ENCODE data around the gene SPIRE1. TPM values are rescaled to one million over a fixed set of nuclear protein-coding genes. Genes with fewer than 3 reads are reported as not detected.
A peak's percentile ranks its signal among the peaks of the same experiment; 100 is the strongest.

The SPIRE1 gene
- total RNA-seq, 6 donors from 2014 or later, result 33.9 to 76.7 (median 59.6) TPM

DNA sequence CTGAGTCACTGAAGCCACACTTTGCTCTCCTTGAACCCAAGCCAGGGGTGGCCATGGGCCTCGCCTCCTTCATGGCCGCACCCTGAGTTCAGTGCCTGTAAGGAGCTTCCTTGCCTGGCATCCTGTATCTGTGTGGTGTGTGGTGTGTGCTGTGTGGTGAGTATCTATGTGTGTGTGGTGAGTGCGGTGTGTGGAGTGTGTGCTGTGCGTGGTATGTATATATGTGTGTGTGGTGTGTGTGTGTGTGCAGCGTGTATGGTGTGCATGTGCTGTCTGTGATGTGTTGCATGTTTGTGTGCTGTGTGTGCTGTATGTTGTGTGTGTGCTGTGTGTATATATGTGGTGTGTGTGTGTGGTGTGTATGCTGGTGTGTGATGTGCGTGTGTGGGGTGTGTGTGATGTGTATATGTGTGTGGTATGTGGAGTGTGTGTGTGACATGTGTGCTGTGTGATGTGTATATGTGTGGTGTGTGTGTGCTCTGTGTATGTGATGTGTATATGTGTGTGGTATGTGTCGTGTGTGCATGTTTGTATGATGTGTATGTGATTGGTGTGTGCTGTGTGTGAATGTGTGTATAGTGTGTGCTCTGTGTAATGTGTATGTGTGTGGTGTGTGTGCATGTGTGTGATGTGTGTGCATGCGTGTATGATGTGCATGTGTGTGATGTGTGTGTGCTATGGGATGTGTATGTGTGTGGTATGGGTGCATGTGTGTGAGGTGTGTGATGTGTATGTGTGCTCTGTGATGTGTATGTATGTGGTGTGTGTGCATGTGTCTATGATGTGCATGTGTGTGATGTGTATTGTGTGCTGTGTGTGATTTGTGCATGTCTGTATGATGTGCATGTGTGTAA lies 227.5 kb downstream of the SPIRE1 start:
- H3K4me1 ChIP-seq, result no peaks in the 10 kb centered on the region
- ATAC-seq (ENCODE audit: low FRiP score in 2 of 2) (peak in 1 of 2 donors; percentile 41), DNase-seq (no peak)
- 87 to 96% methylated on average over 8 of the region's 8 CpGs for WGBS, 2 donors
- TF ChIP-seq, protein P1, sequence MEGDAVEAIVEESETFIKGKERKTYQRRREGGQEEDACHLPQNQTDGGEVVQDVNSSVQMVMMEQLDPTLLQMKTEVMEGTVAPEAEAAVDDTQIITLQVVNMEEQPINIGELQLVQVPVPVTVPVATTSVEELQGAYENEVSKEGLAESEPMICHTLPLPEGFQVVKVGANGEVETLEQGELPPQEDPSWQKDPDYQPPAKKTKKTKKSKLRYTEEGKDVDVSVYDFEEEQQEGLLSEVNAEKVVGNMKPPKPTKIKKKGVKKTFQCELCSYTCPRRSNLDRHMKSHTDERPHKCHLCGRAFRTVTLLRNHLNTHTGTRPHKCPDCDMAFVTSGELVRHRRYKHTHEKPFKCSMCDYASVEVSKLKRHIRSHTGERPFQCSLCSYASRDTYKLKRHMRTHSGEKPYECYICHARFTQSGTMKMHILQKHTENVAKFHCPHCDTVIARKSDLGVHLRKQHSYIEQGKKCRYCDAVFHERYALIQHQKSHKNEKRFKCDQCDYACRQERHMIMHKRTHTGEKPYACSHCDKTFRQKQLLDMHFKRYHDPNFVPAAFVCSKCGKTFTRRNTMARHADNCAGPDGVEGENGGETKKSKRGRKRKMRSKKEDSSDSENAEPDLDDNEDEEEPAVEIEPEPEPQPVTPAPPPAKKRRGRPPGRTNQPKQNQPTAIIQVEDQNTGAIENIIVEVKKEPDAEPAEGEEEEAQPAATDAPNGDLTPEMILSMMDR (IDR thresholded peaks at IDR 0.05), result no peak
- TF ChIP-seq POLR2AphosphoS5 (IDR thresholded peaks at IDR 0.05), result no peak
- no peak for TF ChIP-seq POLR2A (IDR thresholded peaks at IDR 0.05)
- TF ChIP-seq EP300 (IDR thresholded peaks at IDR 0.05), result no peak
- H3K27ac ChIP-seq, result no peak overlapping the region
- peaks cover 0 to 44% (median 19%) of the 10 kb centered on the region in 4 donors for H3K36me3 ChIP-seq
- H3K9me3 ChIP-seq, result no peaks in the 10 kb centered on the region
- no peaks in the 10 kb centered on the region for H3K27me3 ChIP-seq
- H3K4me3 ChIP-seq, result no peak overlapping the region

GRCh38 chr18:12429556-12429955 lies 228.4 kb downstream of the SPIRE1 start:
- no peak overlapping the region for H3K27ac ChIP-seq
- no peaks in the 10 kb centered on the region for H3K27me3 ChIP-seq
- peaks cover 0 to 44% (median 18%) of the 10 kb centered on the region in 4 donors for H3K36me3 ChIP-seq
- 90 to 95% methylated on average over 13 to 16 of the region's 16 CpGs for WGBS, 2 donors
- H3K4me3 ChIP-seq, result no peak overlapping the region
- TF ChIP-seq EP300 (IDR thresholded peaks at IDR 0.05) (no peak), POLR2A (IDR thresholded peaks at IDR 0.05) (no peak), POLR2AphosphoS5 (IDR thresholded peaks at IDR 0.05) (no peak)
- TF ChIP-seq, protein P1 (IDR thresholded peaks at IDR 0.05), result no peak
- no peaks in the 10 kb centered on the region for H3K4me1 ChIP-seq
- H3K9me3 ChIP-seq, result no peaks in the 10 kb centered on the region
- DNase-seq, result no peak
- ATAC-seq (ENCODE audit: low FRiP score in 2 of 2), result no peak

- DNase-seq (no peak), ATAC-seq (ENCODE audit: low FRiP score in 2 of 2) (no peak)
- 83 to 97% methylated on average over 6 to 12 of the region's 12 CpGs for WGBS, 2 donors
- TF ChIP-seq POLR2AphosphoS5 (IDR thresholded peaks at IDR 0.05), result no peak
- TF ChIP-seq POLR2A (IDR thresholded peaks at IDR 0.05), result no peak
- no peak for TF ChIP-seq EP300 (IDR thresholded peaks at IDR 0.05)
- TF ChIP-seq, protein P1 (IDR thresholded peaks at IDR 0.05), result no peak
- Histone ChIP-seq H3K4me3 (no peak overlapping the region), H3K4me1 (no peaks in the 10 kb centered on the region), H3K36me3 (peaks cover 0 to 41% (median 15%) of the 10 kb centered on the region in 4 donors), H3K9me3 (no peaks in the 10 kb centered on the region), H3K27ac (no peak overlapping the region), H3K27me3 (no peaks in the 10 kb centered on the region)
Measured at GRCh38 chr18:12428923-12429322, 229.0 kb downstream of the SPIRE1 start.

DNA sequence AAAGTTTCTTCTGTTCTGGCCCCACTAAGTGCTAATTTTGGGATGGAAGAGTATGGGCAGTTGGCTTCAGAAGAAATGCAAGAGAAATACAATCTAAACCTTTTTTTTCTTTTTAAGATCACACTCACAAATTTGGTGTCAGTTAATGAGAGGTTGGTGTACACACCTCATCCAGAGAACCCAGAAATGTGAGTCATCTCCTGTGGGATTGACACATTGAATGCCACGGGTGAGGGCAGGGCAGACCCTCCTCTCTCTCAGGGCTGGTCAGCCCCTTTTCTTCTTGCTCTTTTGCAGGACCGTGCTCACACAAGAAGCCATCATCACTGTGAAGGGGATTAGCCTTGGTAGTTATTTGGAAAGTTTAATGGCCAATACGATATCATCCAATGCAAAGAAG lies 231.0 kb downstream of the SPIRE1 start:
- H3K27ac ChIP-seq, result no peak overlapping the region
- ATAC-seq (ENCODE audit: low FRiP score in 2 of 2), result no peak
- TF ChIP-seq POLR2A (IDR thresholded peaks at IDR 0.05), result no peak
- TF ChIP-seq, protein P1 (IDR thresholded peaks at IDR 0.05), result no peak
- no peak for TF ChIP-seq EP300 (IDR thresholded peaks at IDR 0.05)
- TF ChIP-seq POLR2AphosphoS5 (IDR thresholded peaks at IDR 0.05), result no peak
- no peaks in the 10 kb centered on the region for H3K9me3 ChIP-seq
- WGBS, 2 donors, result 89 to 93% methylated on average over 3 of the region's 3 CpGs
- H3K27me3 ChIP-seq, result no peaks in the 10 kb centered on the region
- no peak for DNase-seq
- no peak overlapping the region for H3K4me3 ChIP-seq
- peaks cover 0 to 25% (median 12%) of the 10 kb centered on the region in 4 donors for H3K36me3 ChIP-seq
- no peaks in the 10 kb centered on the region for H3K4me1 ChIP-seq
